ENCODE data around the gene RFC5.
A peak's percentile ranks its signal among the peaks of the same experiment; 100 is the strongest.
"Not testable (repeated sequence)": the region's sequence is repeated elsewhere in the genome, so short reads cannot be mapped to it uniquely, and the experiment has no call there.

RFC5 gene

DNA sequence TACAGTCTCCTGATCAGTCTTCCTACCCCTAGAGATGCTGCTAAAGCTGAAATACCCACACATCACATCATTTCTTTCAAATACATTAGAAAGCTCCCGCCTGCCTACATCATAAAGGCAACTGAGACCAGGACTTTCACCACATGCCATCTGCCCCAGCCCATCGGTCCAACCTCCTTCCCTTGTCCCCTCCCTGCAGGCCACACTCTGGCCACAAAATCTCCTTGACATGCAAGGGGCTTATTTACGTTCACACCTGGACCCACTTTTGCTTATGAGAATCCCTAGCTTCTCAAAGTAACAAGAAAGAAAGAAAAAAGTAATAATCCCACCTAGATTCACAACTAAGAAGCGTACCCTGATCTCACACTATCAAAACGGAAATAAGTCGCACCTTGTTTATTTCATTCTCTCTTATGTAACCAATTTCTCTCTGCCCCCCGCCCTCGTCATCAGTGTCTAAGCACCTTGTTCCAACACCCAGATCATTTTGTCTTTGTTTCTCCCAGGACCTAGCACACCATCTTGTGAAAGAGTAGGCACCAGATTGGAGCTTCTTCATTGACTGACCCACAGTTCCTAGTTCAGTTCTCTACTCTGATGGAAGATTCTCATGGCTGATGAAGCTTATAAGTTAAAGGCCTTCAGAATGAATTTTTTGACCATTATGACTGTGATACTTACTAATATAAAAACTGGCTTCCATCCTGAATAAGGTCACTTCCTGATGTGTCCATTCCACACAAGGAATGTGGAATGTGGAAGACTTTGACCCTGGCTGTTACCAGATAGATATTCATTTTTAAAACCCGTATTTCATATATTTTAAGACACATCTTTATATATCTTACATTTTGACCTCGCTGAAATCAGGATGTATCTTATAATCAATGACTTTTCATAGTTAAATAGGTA is 36.8 kb downstream of the RFC5 start:
- no peak for DNase-seq

DNA sequence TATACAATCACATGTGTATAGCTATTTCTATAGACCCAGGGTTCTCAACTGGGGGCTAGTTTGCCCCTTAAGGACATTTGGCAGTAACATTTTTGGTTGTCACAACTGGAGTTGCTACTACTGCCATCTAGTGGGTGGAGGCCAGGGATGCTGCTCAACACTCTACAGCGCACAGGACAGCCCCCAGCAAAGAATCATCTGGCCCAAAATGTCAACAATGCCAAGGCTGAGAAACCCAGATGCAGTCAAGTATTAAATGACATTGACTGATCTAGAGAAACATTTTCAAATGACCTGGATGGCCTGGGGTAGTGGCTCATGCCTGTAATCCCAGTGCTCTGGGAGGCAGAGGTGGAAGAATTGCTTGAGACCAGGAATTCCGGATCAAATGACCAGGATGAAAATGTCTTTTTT is 38.6 kb downstream of the RFC5 start:
- DNase-seq = peak; percentile 35

DNA sequence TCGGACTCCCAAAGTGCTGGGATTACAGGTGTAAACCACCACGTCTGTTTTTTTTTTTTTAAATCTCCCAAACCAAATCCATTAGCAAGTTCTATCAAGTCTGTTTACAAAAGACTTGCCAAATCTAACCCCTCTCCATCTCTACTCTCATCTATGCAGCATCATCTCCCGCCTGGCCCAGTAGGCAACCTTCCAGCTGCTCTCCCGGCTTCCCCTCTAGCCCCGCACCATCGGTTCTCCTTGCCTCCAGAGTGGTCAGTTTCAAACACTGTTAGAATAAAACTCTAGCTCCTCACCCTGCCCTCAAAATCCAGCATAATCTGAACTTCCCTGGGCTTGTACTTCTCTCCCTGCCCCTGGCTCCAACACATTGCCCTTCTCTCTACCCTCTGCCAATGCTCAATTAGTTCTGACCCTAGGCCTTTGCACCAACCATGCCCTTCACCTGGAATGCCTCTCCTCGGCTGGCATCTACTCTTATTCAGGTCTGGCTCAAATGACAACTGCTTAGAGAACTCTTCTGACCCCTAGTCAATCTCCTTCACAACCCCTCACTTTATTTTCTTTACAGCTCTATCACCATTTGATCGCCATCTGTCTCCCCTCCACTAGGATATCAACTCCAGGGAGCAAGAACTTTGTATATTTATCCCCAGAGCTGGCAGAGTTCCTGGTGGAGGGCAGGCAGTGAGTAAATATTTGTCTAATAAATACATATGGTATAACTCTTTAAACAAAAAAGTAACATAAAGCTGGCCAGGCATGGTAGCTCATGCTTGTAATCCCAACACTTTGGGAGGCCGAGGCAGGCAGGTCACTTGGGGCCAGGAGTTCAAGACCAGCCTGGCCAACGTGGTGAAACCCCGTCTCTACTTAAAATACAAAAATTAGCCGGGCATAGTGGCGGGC is 39.6 kb downstream of the RFC5 start:
- no peak for DNase-seq

DNA sequence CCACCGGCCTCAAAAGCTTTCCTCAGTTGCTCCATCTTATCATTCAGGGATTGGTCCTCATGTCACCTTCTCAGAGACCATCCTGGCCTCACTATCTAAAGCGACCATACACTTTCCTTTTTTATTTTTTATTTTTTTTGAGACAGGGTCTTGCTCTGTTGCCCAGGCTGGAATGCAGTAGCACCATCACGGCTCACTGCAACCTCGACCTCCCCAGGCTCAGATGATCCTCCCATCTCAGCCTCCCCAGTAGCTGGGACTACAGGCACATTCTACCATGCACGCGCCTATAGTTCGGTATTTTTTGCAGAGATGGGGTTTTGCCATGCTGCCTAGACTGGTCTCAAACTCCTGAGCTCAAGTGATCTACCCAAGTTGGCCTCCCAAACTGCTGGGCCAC is 41.7 kb downstream of the RFC5 start:
- no peak for DNase-seq

DNA sequence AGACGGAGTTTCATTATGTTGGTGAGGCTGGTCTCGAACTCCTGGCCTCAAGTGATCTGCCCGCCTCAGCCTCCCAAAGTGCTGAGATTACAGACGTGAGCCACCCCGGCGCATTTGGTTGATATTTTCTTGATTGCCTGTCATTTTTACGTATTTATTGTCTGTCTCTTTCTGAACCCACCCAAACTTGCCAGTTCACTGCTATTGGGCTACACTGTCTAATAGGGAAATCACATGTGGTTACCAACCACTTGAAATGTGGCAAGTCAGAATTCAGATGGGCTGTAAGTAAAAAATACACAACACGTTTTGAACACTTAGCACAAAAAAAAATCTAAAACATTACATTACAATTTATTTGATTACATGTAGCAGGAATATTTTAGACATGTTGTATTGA is 42.4 kb downstream of the RFC5 start:
- no peak for DNase-seq

DNA sequence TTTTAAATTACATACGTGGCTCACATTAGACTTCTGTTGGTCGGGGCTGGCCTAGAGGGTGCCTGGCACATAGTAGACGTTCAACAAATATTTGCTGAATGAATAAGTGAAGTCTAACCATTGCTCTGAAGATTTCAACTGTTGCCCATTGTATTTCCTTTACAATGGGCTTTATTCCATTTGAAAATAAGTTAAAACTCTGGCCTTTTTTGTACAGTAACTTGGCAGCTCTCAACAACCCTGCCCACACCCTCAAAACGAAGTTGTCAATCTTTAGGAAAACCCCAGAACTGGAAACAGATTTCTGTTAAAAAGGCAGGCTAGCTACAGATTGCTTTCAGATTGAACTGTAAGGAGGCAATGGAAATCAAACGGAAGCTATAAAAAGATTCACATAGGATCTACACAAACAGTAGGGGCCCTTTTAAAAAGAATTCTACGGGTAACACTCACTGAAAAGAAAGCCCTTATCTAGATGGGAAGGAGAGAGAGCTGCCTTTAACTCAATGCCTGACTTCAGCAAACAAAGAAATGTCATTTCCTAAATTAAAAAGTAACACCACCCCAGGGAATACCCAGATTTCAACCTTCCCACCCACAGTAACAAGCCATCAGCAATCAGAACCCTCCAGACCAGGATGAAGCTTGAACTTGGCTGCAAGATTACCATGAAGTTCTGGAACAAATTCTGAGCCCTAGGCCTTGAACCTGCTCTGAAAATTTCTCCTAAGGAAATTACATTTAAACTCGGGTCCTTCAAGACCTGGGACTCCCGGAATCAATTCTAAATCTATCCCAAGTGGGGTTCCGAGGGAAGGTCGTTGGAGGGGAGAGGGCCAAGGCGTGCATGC is 43.1 kb downstream of the RFC5 start:
- DNase-seq = no peak

DNA sequence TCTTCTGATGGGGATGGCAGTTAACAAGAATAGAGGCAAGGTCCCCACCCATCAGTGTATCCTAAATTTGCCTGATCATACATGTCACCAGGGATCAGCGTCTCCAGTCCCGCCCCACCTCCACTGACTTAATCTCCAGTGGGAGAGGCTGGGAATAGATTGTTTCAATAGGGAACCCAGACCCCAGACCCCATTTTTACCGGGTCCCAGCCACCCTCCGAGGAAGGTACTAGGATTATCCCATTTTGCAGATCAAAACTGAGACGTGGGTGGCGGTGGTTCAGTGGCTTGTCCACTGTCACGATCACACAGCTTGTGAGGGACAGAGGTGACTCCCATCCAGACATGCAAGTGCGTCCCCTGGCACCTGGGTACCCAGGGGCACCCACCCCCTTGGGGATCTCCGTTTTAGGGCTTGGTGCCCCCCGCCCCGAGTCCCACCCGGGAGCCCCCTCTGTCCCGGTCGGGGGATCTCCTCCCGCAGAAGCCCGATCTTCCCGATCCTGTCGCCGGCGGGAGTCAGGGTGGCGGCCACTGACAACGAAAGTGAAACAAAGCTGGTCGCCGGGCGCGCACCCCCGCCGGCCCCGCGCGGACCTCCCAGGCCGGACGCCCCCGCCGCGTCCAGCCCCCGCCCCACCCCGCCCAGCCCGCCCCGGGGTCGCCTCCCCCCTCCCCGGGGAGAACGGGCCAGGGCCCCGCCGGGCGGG is 44.0 kb downstream of the RFC5 start:
- peak; percentile 8 for DNase-seq

DNA sequence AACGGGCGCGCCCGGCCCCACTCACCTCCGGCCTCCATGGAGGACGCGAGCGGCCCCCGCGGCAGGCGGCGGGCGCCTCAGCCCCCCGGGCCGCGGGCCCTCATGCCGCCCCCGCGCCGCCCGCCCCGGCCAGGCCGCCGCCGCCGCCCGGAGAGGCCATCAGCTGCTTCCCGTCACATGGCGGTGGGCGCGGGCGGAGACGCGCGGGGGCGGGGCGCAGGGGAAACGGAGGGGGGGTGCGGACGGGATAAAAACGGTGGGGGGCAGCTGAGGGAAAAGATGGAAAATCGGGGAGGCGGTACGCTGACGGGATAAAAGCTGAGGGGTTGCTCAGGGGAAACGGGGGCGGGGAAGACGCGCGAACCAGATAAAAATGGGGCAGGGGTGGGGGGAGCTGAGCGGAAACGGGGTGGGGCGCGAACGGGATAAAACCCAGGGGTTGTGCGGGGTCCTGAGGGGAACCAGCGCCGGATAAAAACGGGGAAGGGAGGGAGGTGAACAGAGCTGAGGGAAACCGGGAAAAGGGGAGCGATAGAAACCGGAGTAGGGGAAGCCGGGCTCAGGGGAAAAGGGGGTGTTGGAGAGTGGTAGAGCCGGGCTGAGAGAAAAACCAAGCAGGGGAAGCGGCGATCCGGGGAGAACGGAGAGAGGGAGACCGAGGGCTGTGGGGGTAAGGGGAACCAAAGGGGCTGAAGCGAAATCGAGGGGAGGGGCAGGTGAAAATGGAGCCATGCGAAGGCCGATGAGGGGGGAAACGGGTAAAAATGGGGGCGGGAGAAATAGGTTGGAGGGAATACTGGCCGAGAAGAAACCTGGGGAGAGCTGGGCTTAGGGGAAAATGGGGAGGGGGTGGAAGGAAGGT is 44.7 kb downstream of the RFC5 start, which contains the start of gene WSB2:
TSS of gene WSB2 (minus strand) at position 169 of the 862 bp plus-strand sequence. CDS start at position 38, 131 bp downstream.
- peak; percentile 34 for DNase-seq

DNA sequence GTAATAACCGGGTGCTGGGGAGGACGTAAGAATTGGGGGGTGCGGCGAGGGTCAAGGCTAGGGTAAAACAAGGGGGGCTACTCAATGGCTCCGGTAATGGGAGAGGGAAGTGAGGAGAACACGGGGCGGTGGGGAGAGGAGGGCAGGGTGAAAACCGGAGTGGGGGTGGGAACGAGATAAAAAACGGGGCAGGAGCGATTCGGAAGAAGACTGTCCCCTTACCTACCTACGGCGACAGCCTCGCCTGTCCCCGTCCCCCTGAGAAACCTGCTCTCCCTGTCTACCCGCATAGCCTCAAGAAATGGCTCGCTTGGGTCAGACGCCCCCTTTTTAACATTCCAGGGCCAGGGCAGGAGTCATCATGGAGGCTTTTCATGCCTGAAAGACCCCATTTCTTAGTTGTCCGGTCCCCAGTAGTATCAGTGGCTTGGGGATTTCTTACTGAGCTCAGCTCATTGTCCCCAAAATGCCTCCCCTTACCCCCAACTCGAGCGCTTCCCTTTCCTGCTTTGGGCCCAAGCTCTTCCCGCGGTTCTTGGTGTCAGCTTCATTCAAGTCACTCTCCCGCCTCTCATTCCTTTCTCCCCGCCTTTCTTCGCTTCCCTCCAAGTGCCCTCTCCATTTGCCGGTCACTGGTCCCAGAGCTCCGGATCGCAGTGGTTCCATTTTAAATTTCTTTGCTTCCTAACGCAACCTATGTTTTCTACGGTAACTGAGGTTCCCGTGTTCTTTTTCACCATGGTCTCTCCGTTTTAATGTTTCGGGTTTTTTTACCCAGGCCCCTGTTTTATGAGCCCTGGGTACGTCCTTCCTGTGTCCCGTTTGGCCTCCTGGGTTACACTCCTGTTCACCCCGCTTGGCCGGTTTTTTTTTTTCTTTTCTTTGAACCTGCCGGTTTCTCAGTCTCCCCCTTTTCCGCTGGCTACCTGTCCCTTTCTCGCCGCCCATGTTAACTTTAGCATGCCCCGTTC is 45.7 kb downstream of the RFC5 start:
- DNase-seq = no peak

DNA sequence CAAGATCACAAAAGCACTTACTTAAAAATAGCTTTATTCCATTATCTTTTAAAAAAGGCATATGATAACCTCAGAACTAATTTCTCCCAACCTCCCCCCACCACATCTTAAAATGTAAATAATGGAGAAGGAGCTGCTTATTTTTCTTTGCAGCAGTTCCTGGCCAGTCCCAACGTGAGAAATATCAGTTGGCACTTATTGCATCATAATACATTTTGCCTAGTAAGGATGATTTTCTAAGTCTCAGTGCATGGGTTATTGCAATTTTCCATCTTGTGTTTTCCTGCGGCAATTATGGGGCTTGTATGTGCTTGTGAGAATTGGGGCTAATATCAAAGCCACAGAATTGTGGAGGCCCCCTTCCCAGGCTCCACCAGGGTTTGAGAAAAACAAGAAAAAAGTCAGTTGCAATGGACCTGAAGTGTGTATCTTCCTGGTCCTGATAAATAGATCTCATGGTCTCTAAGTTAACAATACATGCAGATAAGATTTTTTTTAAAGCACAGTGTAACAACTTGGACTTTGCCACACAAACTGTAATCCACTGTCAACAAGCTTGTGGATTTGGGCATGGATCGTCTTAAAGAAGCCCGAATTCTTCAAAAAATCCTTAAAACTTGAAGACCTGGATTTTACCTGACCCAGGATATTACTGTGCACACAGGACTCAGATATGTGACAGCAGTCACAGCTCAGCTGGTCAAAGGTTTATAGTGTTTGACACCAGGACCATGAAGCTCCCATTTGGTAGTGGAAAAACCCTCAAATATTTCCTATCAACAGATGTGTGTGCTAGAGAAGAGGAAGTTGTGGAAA is 47.3 kb downstream of the RFC5 start:
- no peak for DNase-seq

DNA sequence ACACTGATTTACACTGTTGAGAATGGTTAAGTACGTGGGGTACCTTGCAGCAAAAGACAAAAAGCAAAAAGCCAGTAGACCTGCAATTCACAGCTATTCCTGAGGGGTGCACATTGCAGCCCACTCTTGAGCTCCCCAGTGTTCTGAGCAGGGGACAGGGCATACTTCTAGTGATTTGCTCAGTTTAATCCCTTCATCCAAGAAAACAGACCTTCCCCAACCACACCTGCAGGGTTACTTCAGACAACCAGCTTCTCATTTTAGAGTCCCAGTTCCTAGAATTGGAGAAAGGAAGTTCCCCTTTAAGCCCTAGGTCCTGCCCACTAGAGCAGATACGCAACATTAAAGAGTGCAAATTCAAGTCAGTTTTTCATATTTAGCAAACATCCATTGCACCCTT is 48.1 kb downstream of the RFC5 start:
- DNase-seq = no peak

DNA sequence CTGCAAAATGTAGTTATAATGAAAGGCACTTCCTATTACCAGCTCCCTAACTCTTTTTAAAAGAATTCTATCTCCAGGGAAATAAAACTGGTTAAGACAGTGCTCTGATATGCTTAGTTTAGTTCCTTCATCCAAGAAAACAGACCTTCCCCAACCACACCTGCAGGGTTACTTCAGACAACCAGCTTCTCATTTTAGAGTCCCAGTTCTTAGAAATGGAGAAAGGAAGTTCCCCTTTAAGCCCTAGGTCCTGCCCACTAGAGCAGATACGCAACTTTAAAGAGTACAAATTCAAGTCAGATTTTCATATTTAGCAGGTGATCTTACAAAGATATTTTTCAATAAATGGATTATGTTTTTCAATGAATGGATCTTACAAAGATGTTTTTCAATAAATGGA is 48.9 kb downstream of the RFC5 start:
- DNase-seq = no peak

DNA sequence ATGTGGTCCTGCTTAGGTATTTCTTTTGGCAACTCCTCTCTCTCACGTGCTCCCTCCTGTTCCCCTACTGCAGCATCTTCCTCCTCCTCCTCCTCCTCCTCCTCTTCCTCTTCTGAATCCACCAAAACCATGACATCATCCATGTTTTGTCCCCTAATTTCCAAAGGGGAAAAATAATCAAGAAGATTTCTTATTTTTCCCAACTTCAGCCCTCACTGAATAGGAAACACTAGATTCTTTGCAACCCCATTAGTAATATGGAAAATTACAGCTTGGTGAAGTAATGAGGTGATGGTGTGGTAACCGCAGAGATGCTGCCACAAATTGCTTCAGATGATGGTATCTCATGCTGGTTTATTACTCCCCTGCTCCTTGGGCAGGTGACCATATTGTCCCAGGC is 51.9 kb downstream of the RFC5 start:
- DNase-seq = no peak

DNA sequence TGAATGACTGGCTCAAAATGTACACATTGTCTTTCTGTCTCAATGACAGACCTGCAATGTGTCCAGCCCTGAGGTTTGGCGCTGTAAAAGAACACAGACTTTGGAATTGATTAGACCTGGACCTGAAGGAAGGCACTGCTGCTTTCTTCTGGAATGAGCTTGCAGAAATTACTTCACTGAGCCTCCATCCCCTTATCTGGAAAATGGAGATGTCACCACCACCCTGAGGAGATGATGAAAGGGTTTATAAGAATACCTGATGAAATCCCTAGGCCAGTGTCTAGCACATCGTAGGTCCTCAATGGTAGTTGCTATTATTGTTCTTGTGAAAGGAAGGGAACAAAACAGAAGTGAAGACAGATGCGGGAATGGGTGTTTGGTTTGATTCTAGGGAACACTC is 54.1 kb downstream of the RFC5 start:
- no peak for DNase-seq

DNA sequence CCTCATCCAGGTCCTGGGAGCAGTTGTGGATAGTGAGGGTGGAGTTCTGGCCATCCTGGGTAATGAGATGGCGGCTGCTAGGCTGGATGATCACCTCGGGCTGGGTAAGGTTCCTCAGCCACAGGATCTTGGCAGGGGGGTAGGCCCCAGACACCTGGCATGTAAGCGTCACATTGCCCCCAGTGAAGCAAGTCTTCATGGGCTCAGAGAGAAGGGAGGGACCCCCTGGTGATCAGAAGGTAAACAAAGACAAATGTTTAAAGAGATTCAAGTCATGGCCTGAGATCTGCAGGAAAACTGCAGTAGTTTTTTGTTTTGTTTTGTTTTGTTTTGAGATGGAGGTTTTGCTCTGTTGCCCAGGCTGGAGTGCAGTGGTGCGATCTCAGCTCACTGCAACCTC is 57.3 kb downstream of the RFC5 start:
- no peak for DNase-seq

DNA sequence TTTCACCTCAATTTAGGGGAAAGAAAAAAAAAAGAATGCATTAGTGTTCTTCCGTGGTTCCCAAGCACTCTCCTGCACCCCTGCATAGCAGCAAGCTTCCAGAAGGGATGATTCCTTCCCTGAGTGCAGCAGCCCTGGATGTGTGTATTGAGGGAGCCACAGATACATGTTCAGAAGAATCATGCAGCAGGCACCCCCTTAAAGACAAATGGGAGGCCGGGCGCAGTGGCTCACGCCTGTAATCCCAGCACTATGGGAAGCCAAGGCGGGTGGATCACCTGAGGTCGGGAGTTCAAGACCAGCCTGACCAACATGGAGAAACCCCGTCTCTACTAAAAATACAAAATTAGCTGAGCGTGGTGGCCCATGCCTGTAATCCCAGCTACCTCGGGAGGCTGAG is 65.0 kb downstream of the RFC5 start:
- DNase-seq = not testable (repeated sequence)
